Sigmoid colon (tissue), 7 donors: ENCODE results near the gene ZNF844. TPM values are rescaled to one million over a fixed set of nuclear protein-coding genes. Genes with fewer than 3 reads are reported as not detected.
"Not testable (repeated sequence)": the region's sequence is repeated elsewhere in the genome, so short reads cannot be mapped to it uniquely, and the experiment has no call there.

ENCODE experiments used
- DNase-seq: peaks from one replicate; pipeline ENCODE4 v3.0.0-alpha.2; 2019
- H3K27ac ChIP-seq, 4 donors: fragments of 200-600 bp; sonication (generic); one replicate each; pipeline ENCODE4 v1.5.1; 2016 to 2019; ENCODE audit warnings: mild to moderate bottlenecking in 1 of 4
- H3K27me3 ChIP-seq, 3 donors: fragments of 200-600 bp; sonication (generic); one replicate each; pipeline ENCODE4 v1.5.1; 2019; ENCODE audit warnings: mild to moderate bottlenecking in 1 of 3
- H3K36me3 ChIP-seq, 4 donors: fragments of 200-600 bp; sonication (generic); one replicate each; pipeline ENCODE4 v1.5.1; 2016 to 2019
- H3K4me1 ChIP-seq, 4 donors: fragments of 200-600 bp; sonication (generic); one replicate each; pipeline ENCODE4 v1.5.1; 2017 to 2019
- H3K4me3 ChIP-seq, 4 donors: fragments of 200-600 bp; sonication (generic); one replicate each; pipeline ENCODE4 v1.5.1; 2017 to 2019; ENCODE audit warnings: mild to moderate bottlenecking in 2 of 4, moderate library complexity in 1 of 4
- H3K9me3 ChIP-seq, 4 donors: fragments of 200-600 bp in 3 of 4; sonication (generic) in 3 of 4; one replicate each; pipeline versions ENCODE4 v1.5.1 to v1.6.1; 2013 to 2019
- EP300 ChIP-seq, 4 donors: sonication (generic); formaldehyde crosslinking; IDR thresholded peaks; one replicate each; pipeline ENCODE4 v1.6.1; 2017; ENCODE audit warnings: antibody characterized with exemption in 4 of 4
- POLR2A ChIP-seq, 2 donors: fragments of 450-650 bp; IDR thresholded peaks; one replicate each; pipeline ENCODE4 v1.6.1; 2016; ENCODE audit warnings: antibody characterized with exemption in 2 of 2, mild to moderate bottlenecking in 2 of 2, moderate library complexity in 2 of 2
- POLR2AphosphoS5 ChIP-seq, 4 donors: sonication (generic); formaldehyde crosslinking; IDR thresholded peaks; one replicate each; pipeline ENCODE4 v1.6.1; 2017; ENCODE audit warnings: antibody characterized with exemption in 4 of 4
- WGBS, 2 donors: extraction: QIAGEN DNeasy Blood & Tissue Kit; methylation state at CpG; one replicate each; pipeline ENCODE4 v1.1.7; 2013; 5-methylcytosine and 5-hydroxymethylcytosine counted together
- intact Hi-C: fragments of 100-400 bp; cut with DNase I; formaldehyde crosslinking; loops from one replicate; pipeline ENCODE4 v1.15.1; 2023
- polyA plus RNA-seq, 3 donors: library from polyadenylated mRNA; stranded (reverse); fragments of 200-250 nt; gene quantifications; one replicate each; pipeline ENCODE4 v1.2.3, GENCODE V29; 2013
- total RNA-seq, 4 donors: library from RNA; depleted of rRNA; stranded (reverse); fragments of >200 nt; gene quantifications; one replicate each; pipeline ENCODE4 v1.1.0, GENCODE V29; 2016
- TF ChIP-seq, protein P1 (sequence below), 4 experiments: fragments of 450-650 bp in 3 of 4; fragments of 200-600 bp in 1 of 4; IDR thresholded peaks; one replicate each; pipeline ENCODE4 v1.5.1; 2016 to 2019; ENCODE audit warnings: antibody characterized with exemption in 4 of 4, mild to moderate bottlenecking in 3 of 4, moderate library complexity in 2 of 4
- donor health status: healthy with polysubstance abuse.
- donor health status: Bipolar disorder and iron deficiency.
- donor health status: healthy.

The ZNF844 gene
- total and polyA plus RNA-seq, 7 donors = 2.4 to 13.2 (median 6.8) TPM

DNA sequence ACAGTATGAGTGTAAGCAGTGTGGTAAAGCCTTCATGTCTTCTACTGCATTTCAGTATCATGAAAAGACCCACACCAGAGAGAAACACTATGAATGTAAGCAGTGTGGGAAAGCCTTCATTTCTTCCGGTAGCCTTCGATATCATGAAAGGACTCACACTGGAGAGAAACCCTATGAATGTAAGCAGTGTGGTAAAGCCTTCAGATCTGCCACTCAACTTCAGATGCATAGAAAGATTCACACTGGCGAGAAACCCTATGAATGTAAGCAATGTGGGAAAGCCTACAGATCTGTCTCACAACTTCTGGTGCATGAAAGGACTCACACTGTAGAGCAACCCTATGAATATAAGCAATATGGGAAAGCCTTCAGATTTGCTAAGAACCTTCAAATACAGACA lies 12.8 kb downstream of the ZNF844 start:
- Histone ChIP-seq H3K27ac (no peak overlapping the region), H3K36me3 (peaks cover 36 to 76% (median 49%) of the 10 kb centered on the region in 4 donors), H3K4me3 (no peak overlapping the region), H3K9me3 (peaks cover 42 to 76% (median 69%) of the 10 kb centered on the region in 4 donors), H3K4me1 (no peaks in the 10 kb centered on the region), H3K27me3 (no peaks in the 10 kb centered on the region)
- DNase-seq = no peak
- intact Hi-C loops = no loop called here
- WGBS, 2 donors = 81 to 98% methylated on average over 3 of the region's 3 CpGs
- no peak for TF ChIP-seq EP300 (IDR thresholded peaks at IDR 0.05)
- TF ChIP-seq, protein P1, sequence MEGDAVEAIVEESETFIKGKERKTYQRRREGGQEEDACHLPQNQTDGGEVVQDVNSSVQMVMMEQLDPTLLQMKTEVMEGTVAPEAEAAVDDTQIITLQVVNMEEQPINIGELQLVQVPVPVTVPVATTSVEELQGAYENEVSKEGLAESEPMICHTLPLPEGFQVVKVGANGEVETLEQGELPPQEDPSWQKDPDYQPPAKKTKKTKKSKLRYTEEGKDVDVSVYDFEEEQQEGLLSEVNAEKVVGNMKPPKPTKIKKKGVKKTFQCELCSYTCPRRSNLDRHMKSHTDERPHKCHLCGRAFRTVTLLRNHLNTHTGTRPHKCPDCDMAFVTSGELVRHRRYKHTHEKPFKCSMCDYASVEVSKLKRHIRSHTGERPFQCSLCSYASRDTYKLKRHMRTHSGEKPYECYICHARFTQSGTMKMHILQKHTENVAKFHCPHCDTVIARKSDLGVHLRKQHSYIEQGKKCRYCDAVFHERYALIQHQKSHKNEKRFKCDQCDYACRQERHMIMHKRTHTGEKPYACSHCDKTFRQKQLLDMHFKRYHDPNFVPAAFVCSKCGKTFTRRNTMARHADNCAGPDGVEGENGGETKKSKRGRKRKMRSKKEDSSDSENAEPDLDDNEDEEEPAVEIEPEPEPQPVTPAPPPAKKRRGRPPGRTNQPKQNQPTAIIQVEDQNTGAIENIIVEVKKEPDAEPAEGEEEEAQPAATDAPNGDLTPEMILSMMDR (IDR thresholded peaks at IDR 0.05) = no peak
- no peak for TF ChIP-seq POLR2A (IDR thresholded peaks at IDR 0.05)
- no peak for TF ChIP-seq POLR2AphosphoS5 (IDR thresholded peaks at IDR 0.05)

DNA sequence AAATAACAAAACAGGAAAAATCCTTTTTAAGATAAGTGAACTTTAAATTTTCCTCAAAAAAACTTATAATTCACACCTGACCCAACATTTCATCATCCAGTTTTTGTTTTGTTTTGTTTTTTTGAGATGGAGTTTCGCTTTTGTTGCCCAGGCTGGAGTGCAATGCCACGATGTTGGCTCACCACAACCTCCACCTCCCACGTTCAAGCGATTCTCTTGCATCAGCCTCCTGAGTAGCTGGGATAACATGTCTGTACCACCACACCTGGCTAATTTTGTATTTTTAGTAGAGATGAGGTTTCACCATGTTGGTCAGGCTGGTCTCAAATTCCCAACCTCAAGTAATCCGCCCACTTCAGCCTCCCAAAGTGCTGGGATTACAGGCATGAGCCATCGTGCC lies 18.8 kb downstream of the ZNF844 start:
- H3K4me1 ChIP-seq, DNase-seq, H3K27me3 ChIP-seq, H3K4me3 ChIP-seq, intact Hi-C loops, H3K27ac ChIP-seq: not testable (repeated sequence)
- H3K36me3 ChIP-seq = peaks cover 0 to 19% (median 0%) of the 10 kb centered on the region in 4 donors
- peaks cover 12 to 20% (median 16%) of the 10 kb centered on the region in 4 donors for H3K9me3 ChIP-seq
- WGBS, 2 donors = 97% methylated on average over 6 of the region's 6 CpGs

DNA sequence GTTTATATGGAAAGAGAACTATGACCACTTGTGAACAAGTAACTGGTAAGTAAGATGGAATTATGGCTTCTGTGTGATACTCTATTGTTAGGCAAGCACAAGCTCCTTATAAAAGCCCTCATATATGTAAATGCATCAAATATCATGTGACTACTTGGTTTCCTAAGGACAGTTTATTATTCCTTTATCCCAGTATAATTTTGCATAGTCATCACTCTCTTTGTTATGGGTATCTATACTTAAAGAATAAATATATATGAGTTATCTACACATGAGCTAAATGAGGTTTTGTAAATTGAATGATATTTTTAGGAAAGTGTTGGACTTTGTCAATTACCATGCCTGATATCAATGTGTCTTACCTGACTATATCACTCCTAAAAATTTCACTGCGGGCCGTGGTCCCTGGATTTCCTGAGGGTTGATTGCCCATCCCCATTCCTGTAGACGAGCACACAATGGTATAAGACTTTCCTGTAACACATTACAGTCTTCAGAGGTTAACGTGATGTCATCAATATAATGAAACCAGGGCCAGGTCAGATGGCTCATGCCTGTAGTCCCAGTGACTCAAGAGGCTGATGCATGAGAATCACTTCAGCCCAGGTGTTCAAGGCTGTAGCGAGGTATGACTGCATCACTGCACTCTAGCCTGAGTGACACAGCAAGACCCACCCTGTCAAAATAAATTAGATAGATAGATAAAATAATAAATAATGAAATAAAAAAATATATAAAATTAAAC lies 20.7 kb downstream of the ZNF844 start:
- Histone ChIP-seq H3K36me3 (peaks cover 0 to under 1% (median 0%) of the 10 kb centered on the region in 4 donors), H3K4me3 (no peak overlapping the region), H3K9me3 (peaks cover 0 to 8% (median 1%) of the 10 kb centered on the region in 4 donors), H3K27ac (no peak overlapping the region), H3K27me3 (no peaks in the 10 kb centered on the region), H3K4me1 (no peaks in the 10 kb centered on the region)
- no peak for TF ChIP-seq EP300 (IDR thresholded peaks at IDR 0.05)
- TF ChIP-seq, protein P1 (IDR thresholded peaks at IDR 0.05) = no peak
- no peak for TF ChIP-seq POLR2A (IDR thresholded peaks at IDR 0.05)
- no peak for TF ChIP-seq POLR2AphosphoS5 (IDR thresholded peaks at IDR 0.05)
- intact Hi-C loops = no loop called here
- WGBS, 2 donors = 94 to 96% methylated on average over 5 of the region's 5 CpGs
- no peak for DNase-seq

DNA sequence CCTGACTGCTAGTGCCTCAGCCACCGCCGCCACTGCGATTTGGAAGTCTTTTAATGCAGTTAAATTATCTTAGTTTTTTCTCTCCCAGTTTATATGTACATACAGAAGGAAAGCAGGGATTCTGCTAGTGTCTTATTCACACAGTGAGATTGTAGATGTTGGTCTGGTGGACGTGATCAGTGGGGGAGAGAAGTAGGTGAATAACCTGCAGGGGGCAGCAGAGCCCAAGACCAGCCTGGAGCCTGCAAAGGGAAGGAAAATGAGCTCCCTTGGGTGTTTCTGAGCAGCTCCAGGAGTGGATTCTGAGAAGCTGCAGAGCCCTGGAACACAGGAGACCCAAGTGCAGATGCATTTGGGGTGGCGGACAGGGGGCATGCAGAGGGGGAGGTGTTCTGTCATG lies 26.3 kb downstream of the ZNF844 start:
- Histone ChIP-seq H3K36me3 (no peaks in the 10 kb centered on the region), H3K4me1 (peaks cover 0 to 12% (median 8%) of the 10 kb centered on the region in 4 donors), H3K4me3 (no peak overlapping the region), H3K27ac (peak overlapping the region in 2 of 4 donors; percentile 79 to 80), H3K9me3 (no peaks in the 10 kb centered on the region), H3K27me3 (no peaks in the 10 kb centered on the region)
- intact Hi-C loops = loop anchor here (1.0 to 5.0 kb wide), 2 partner anchors 34 to 50 kb away; no protein-coding TSS in a partner anchor
- TF ChIP-seq POLR2A (IDR thresholded peaks at IDR 0.05) = no peak
- TF ChIP-seq, protein P1 (IDR thresholded peaks at IDR 0.05) = peak in 3 of 4 experiments; percentile 14 to 58 (median 54)
- 67 to 80% methylated on average over 5 of the region's 5 CpGs for WGBS, 2 donors
- DNase-seq = peak; percentile 72

DNA sequence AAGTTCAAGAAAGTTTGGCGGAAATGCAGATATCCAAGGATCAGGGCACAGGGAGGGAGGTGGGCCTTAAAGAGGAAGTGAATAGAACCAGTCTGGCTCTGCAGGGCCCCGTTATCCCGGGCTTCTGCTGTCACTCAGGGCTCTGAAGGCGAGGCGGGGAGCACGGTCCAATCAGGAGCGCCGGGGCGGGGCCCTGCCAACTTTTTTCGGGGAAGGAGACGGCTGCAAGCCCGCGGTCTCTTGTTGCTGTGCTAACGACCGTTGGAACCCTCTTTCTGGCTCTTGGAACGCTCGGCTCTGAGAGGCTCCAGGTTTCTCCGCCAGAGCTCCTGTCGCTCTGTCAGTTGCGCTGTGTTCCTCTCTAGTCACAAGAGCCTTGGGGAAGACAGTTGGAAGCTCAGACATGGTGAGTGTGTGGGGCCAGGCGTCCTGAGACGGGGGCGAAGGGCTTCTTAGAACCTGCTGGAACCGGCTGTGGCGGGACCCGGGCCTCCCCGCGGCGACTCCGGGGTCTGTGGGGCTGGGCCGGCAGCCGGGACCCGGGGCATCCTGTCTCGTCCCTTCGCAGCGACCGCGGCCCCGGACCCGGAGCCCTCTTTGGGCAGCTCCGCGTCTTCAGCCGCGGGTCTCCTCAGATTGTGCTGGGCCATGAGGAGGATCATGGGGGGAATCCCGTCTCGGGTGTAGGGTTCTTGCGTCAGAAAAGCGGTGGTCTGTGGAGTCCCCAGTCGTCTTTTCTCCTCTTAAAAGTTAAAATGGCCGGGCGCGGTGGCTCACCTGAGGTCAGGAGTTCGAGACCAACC lies 27.7 kb downstream of the ZNF844 start:
- Histone ChIP-seq H3K36me3 (no peaks in the 10 kb centered on the region), H3K9me3 (no peaks in the 10 kb centered on the region), H3K27ac (peak overlapping the region; percentile 79 to 86 (median 80)), H3K27me3 (no peaks in the 10 kb centered on the region), H3K4me3 (peak overlapping the region; percentile 51 to 78 (median 71)), H3K4me1 (peaks cover 0 to 12% (median 8%) of the 10 kb centered on the region in 4 donors)
- intact Hi-C loops = loop anchor here (5.0 kb wide), 1 partner anchor 35 kb away; no protein-coding TSS in a partner anchor
- TF ChIP-seq POLR2AphosphoS5 (IDR thresholded peaks at IDR 0.05) (peak in 3 of 4 donors; percentile 46 to 68 (median 62)), POLR2A (IDR thresholded peaks at IDR 0.05) (no peak)
- 1 to 3% methylated on average over 53 of the region's 53 CpGs for WGBS, 2 donors
- peak; percentile 92 for DNase-seq
